NCI-H1436 (cell line): Measurements from ENCODE around the gene KRT15.
A peak's percentile ranks its signal among the peaks of the same experiment; 100 is the strongest.

ENCODE experiments used
- DNase-seq: peaks from one replicate; lab custom pipeline; 2025; lab: John Stamatoyannopoulos, UW

Gene KRT15

GRCh38 chr17:41524261-41524660 lies 5.6 kb upstream of the KRT15 start:
- no peak for DNase-seq

GRCh38 chr17:41523787-41524186 lies 5.1 kb upstream of the KRT15 start:
- no peak for DNase-seq

GRCh38 chr17:41523225-41523593 lies 4.5 kb upstream of the KRT15 start:
- DNase-seq = no peak

GRCh38 chr17:41522301-41523224 lies 3.9 kb upstream of the KRT15 start:
- DNase-seq = no peak

- no peak for DNase-seq
These were observed 3.0 kb upstream of the KRT15 start for GRCh38 chr17:41521574-41522261.

- DNase-seq = peak; percentile 24
These were observed 2.3 kb upstream of the KRT15 start for GRCh38 chr17:41520821-41521521.

GRCh38 chr17:41519501-41520224 lies 973 bp upstream of the KRT15 start:
- peak; percentile 36 for DNase-seq

- DNase-seq = no peak
These were observed 659 bp downstream of the KRT15 start for GRCh38 chr17:41518031-41518430.

GRCh38 chr17:41516830-41517283 lies 1.8 kb downstream of the KRT15 start:
- no peak for DNase-seq

- DNase-seq = no peak
These were observed 2.4 kb downstream of the KRT15 start for GRCh38 chr17:41516147-41516829.

- DNase-seq = peak; percentile 22
These were observed 5.5 kb downstream of the KRT15 start for GRCh38 chr17:41513168-41513547.

- DNase-seq = no peak
These were observed 6.0 kb downstream of the KRT15 start for GRCh38 chr17:41512546-41513167.

- no peak for DNase-seq
These were observed 7.0 kb downstream of the KRT15 start for GRCh38 chr17:41511716-41512115.

GRCh38 chr17:41511116-41511515 lies 7.6 kb downstream of the KRT15 start:
- no peak for DNase-seq

- DNase-seq = no peak
These were observed 8.2 kb downstream of the KRT15 start for GRCh38 chr17:41510251-41511065.

GRCh38 chr17:41507315-41507880 lies 11.3 kb downstream of the KRT15 start:
- DNase-seq = no peak

GRCh38 chr17:41505809-41506767 lies 12.6 kb downstream of the KRT15 start:
- DNase-seq = no peak

- DNase-seq = no peak
These were observed 13.5 kb downstream of the KRT15 start, which contains the start of gene KRT13 for GRCh38 chr17:41505007-41505808. Gene KRT13, minus strand, starts transcription at chr17:41505612. Its CDS starts 62 bp downstream, at chr17:41505550.
